ENCODE results near the gene KTN1. TPM values are rescaled to one million over a fixed set of nuclear protein-coding genes. Genes with fewer than 3 reads are reported as not detected.

Gene KTN1
- total and polyA plus RNA-seq, 2 experiments from 2014 or later, result 124 to 607 TPM

DNA sequence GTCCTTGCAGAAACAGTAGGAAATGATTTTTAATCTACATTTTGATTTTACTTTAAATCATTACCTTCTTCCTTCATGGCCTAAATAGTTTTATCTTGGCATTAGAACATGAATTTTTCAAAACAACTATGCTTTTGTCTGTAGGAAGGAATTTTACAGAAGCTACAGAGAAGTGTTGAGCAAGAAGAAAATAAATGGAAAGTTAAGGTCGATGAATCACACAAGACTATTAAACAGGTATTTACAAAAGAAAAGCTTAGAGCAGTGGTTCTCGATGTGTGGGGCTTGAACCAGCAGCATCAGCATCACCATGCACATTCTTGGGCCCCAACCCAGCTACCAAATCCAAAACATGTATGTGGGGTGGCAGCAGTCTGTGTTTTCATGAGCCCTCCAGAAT is 91.6 kb downstream of the KTN1 start:
- Histone ChIP-seq H3K4me2 (no peak overlapping the region), H3K9me2 (ENCODE audit: insufficient read depth) (no peaks in the 10 kb centered on the region), H3K36me3 (ENCODE audit: insufficient read depth) (peaks cover 34% of the 10 kb centered on the region), H4K20me1 (replicated peaks; ENCODE audit: insufficient read depth) (no peaks in the 10 kb centered on the region; the same call in 1 of the 2 replicates), H3K79me2 (replicated peaks; ENCODE audit: insufficient read depth) (no peaks in the 10 kb centered on the region), H3K4me1 (ENCODE audit: insufficient read depth) (no peaks in the 10 kb centered on the region), H3K27me3 (ENCODE audit: insufficient read depth) (no peaks in the 10 kb centered on the region), H3K4me3 (no peak overlapping the region), H3F3A (replicated peaks; ENCODE audit: low read depth) (no peaks in the 10 kb centered on the region), H3K27ac (ENCODE audit: low read depth) (no peak overlapping the region), H2AFZ (no peak overlapping the region)
- no peak for ATAC-seq
- H3K4me3 Mint-ChIP-seq, result no peak overlapping the region
- peaks cover 43% of the 10 kb centered on the region for H3K36me3 Mint-ChIP-seq (ENCODE audit: low read depth)
- no peaks in the 10 kb centered on the region for H3K27me3 Mint-ChIP-seq (ENCODE audit: insufficient read depth, low read depth, poor library complexity)
- TF ChIP-seq CREB1 (CRISPR knock-in tag; IDR thresholded peaks at IDR 0.05; ENCODE audit: low read depth) (no peak), POLR2AphosphoS5 (IDR thresholded peaks at IDR 0.05; ENCODE audit: low read depth) (no peak), JUNB (IDR thresholded peaks at IDR 0.05; ENCODE audit: unreplicated experiment) (no peak), EZH2phosphoT487 (IDR thresholded peaks at IDR 0.05; ENCODE audit: unreplicated experiment) (no peak), NANOG (IDR thresholded peaks at IDR 0.05; ENCODE audit: borderline replicate concordance) (no peak), ZNF114 (CRISPR knock-in tag; IDR thresholded peaks at IDR 0.05) (no peak), STAT1 (IDR thresholded peaks at IDR 0.05; ENCODE audit: unreplicated experiment) (no peak), EZH2 (IDR thresholded peaks at IDR 0.05; ENCODE audit: low read depth, unreplicated experiment) (no peak), ZNF331 (CRISPR knock-in tag; IDR thresholded peaks at IDR 0.05; ENCODE audit: low read depth) (no peak)
- TF ChIP-seq, protein P1, sequence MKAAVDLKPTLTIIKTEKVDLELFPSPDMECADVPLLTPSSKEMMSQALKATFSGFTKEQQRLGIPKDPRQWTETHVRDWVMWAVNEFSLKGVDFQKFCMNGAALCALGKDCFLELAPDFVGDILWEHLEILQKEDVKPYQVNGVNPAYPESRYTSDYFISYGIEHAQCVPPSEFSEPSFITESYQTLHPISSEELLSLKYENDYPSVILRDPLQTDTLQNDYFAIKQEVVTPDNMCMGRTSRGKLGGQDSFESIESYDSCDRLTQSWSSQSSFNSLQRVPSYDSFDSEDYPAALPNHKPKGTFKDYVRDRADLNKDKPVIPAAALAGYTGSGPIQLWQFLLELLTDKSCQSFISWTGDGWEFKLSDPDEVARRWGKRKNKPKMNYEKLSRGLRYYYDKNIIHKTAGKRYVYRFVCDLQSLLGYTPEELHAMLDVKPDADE (IDR thresholded peaks at IDR 0.05), result no peak
- TF ChIP-seq, protein P2, sequence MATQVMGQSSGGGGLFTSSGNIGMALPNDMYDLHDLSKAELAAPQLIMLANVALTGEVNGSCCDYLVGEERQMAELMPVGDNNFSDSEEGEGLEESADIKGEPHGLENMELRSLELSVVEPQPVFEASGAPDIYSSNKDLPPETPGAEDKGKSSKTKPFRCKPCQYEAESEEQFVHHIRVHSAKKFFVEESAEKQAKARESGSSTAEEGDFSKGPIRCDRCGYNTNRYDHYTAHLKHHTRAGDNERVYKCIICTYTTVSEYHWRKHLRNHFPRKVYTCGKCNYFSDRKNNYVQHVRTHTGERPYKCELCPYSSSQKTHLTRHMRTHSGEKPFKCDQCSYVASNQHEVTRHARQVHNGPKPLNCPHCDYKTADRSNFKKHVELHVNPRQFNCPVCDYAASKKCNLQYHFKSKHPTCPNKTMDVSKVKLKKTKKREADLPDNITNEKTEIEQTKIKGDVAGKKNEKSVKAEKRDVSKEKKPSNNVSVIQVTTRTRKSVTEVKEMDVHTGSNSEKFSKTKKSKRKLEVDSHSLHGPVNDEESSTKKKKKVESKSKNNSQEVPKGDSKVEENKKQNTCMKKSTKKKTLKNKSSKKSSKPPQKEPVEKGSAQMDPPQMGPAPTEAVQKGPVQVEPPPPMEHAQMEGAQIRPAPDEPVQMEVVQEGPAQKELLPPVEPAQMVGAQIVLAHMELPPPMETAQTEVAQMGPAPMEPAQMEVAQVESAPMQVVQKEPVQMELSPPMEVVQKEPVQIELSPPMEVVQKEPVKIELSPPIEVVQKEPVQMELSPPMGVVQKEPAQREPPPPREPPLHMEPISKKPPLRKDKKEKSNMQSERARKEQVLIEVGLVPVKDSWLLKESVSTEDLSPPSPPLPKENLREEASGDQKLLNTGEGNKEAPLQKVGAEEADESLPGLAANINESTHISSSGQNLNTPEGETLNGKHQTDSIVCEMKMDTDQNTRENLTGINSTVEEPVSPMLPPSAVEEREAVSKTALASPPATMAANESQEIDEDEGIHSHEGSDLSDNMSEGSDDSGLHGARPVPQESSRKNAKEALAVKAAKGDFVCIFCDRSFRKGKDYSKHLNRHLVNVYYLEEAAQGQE (IDR thresholded peaks at IDR 0.05; ENCODE audit: unreplicated experiment), result no peak
- TF ChIP-seq, protein P3, sequence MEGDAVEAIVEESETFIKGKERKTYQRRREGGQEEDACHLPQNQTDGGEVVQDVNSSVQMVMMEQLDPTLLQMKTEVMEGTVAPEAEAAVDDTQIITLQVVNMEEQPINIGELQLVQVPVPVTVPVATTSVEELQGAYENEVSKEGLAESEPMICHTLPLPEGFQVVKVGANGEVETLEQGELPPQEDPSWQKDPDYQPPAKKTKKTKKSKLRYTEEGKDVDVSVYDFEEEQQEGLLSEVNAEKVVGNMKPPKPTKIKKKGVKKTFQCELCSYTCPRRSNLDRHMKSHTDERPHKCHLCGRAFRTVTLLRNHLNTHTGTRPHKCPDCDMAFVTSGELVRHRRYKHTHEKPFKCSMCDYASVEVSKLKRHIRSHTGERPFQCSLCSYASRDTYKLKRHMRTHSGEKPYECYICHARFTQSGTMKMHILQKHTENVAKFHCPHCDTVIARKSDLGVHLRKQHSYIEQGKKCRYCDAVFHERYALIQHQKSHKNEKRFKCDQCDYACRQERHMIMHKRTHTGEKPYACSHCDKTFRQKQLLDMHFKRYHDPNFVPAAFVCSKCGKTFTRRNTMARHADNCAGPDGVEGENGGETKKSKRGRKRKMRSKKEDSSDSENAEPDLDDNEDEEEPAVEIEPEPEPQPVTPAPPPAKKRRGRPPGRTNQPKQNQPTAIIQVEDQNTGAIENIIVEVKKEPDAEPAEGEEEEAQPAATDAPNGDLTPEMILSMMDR (conservative IDR thresholded peaks at IDR 0.05; ENCODE audit: low read depth in 2 of 2), result no peak
- TF ChIP-seq, protein P4, sequence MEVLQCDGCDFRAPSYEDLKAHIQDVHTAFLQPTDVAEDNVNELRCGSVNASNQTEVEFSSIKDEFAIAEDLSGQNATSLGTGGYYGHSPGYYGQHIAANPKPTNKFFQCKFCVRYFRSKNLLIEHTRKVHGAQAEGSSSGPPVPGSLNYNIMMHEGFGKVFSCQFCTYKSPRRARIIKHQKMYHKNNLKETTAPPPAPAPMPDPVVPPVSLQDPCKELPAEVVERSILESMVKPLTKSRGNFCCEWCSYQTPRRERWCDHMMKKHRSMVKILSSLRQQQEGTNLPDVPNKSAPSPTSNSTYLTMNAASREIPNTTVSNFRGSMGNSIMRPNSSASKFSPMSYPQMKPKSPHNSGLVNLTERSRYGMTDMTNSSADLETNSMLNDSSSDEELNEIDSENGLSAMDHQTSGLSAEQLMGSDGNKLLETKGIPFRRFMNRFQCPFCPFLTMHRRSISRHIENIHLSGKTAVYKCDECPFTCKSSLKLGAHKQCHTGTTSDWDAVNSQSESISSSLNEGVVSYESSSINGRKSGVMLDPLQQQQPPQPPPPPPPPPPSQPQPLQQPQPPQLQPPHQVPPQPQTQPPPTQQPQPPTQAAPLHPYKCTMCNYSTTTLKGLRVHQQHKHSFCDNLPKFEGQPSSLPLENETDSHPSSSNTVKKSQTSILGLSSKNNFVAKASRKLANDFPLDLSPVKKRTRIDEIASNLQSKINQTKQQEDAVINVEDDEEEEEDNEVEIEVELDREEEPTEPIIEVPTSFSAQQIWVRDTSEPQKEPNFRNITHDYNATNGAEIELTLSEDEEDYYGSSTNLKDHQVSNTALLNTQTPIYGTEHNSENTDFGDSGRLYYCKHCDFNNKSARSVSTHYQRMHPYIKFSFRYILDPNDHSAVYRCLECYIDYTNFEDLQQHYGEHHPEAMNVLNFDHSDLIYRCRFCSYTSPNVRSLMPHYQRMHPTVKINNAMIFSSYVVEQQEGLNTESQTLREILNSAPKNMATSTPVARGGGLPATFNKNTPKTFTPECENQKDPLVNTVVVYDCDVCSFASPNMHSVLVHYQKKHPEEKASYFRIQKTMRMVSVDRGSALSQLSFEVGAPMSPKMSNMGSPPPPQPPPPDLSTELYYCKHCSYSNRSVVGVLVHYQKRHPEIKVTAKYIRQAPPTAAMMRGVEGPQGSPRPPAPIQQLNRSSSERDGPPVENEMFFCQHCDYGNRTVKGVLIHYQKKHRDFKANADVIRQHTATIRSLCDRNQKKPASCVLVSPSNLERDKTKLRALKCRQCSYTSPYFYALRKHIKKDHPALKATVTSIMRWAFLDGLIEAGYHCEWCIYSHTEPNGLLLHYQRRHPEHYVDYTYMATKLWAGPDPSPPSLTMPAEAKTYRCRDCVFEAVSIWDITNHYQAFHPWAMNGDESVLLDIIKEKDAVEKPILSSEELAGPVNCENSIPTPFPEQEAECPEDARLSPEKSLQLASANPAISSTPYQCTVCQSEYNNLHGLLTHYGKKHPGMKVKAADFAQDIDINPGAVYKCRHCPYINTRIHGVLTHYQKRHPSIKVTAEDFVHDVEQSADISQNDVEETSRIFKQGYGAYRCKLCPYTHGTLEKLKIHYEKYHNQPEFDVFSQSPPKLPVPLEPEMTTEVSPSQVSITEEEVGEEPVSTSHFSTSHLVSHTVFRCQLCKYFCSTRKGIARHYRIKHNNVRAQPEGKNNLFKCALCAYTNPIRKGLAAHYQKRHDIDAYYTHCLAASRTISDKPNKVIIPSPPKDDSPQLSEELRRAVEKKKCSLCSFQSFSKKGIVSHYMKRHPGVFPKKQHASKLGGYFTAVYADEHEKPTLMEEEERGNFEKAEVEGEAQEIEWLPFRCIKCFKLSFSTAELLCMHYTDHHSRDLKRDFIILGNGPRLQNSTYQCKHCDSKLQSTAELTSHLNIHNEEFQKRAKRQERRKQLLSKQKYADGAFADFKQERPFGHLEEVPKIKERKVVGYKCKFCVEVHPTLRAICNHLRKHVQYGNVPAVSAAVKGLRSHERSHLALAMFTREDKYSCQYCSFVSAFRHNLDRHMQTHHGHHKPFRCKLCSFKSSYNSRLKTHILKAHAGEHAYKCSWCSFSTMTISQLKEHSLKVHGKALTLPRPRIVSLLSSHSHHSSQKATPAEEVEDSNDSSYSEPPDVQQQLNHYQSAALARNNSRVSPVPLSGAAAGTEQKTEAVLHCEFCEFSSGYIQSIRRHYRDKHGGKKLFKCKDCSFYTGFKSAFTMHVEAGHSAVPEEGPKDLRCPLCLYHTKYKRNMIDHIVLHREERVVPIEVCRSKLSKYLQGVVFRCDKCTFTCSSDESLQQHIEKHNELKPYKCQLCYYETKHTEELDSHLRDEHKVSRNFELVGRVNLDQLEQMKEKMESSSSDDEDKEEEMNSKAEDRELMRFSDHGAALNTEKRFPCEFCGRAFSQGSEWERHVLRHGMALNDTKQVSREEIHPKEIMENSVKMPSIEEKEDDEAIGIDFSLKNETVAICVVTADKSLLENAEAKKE (CRISPR knock-in tag; IDR thresholded peaks at IDR 0.05), result no peak
- peak overlapping the region; percentile 36; the same call in 1 of the 2 replicates for H3K27ac Mint-ChIP-seq
- H3K9me3 Mint-ChIP-seq, result no peaks in the 10 kb centered on the region
- no peaks in the 10 kb centered on the region for H3K4me1 Mint-ChIP-seq
- DNase-seq (ENCODE audit: low spot score), result no peak
